Kidney epithelial cell (primary cell): ENCODE measurements around the gene PI4KA. TPM values are rescaled to one million over a fixed set of nuclear protein-coding genes. Genes with fewer than 3 reads are reported as not detected.

Source experiments
- DNase-seq: peaks from one replicate; pipeline ENCODE4 v3.0.0-alpha.2; 2010; ENCODE audit warnings: low read depth
- H3K27me3 ChIP-seq: 2 replicates; pipeline ENCODE4 v1.6.0; 2011; ENCODE audit warnings: low read length; ENCODE audit not compliant: control insufficient read depth, insufficient read depth
- H3K36me3 ChIP-seq: 2 replicates; pipeline ENCODE4 v1.5.1; 2011; ENCODE audit warnings: low read length; ENCODE audit not compliant: control insufficient read depth, insufficient read depth
- H3K4me3 ChIP-seq: 2 replicates; pipeline ENCODE4 v1.5.1; 2011; ENCODE audit warnings: low read depth, mild to moderate bottlenecking, control low read depth, low read length
- CTCF ChIP-seq: IDR thresholded peaks from 2 replicates; pipeline ENCODE4 v1.5.1; 2011; ENCODE audit warnings: mild to moderate bottlenecking, moderate library complexity, low read length, control low read depth, inconsistent platforms; ENCODE audit not compliant: insufficient read depth, poor library complexity, severe bottlenecking
- total RNA-seq: library from RNA; depleted of rRNA; stranded (reverse); fragments of >200 nt; gene quantifications from 2 replicates; pipeline ENCODE4 v1.2.3, GENCODE V29; 2015

PI4KA gene
- total RNA-seq, 1 donor from 2014 or later, result 50.6 TPM

- Histone ChIP-seq H3K36me3 (no peaks in the 10 kb centered on the region), H3K27me3 (no peaks in the 10 kb centered on the region), H3K4me3 (no peak overlapping the region)
- no peak for DNase-seq
- TF ChIP-seq CTCF, result no peak
These were observed 77.2 kb downstream of the PI4KA start for GRCh38 chr22:20781272-20781990.

GRCh38 chr22:20779818-20780158, 78.8 kb downstream of the PI4KA start:
- no peak for TF ChIP-seq CTCF
- H3K27me3 ChIP-seq, result no peaks in the 10 kb centered on the region
- H3K4me3 ChIP-seq, result no peak overlapping the region
- no peaks in the 10 kb centered on the region for H3K36me3 ChIP-seq
- no peak for DNase-seq

GRCh38 chr22:20779014-20779817, 79.4 kb downstream of the PI4KA start:
- H3K4me3 ChIP-seq, result no peak overlapping the region
- H3K27me3 ChIP-seq, result no peaks in the 10 kb centered on the region
- H3K36me3 ChIP-seq, result no peaks in the 10 kb centered on the region
- no peak for DNase-seq
- no peak for TF ChIP-seq CTCF

- Histone ChIP-seq H3K27me3 (no peaks in the 10 kb centered on the region), H3K36me3 (no peaks in the 10 kb centered on the region), H3K4me3 (no peak overlapping the region)
- no peak for TF ChIP-seq CTCF
- peak; percentile 65 for DNase-seq
These were observed 81.0 kb downstream of the PI4KA start for GRCh38 chr22:20777420-20778177.

- no peak for DNase-seq
- no peak for TF ChIP-seq CTCF
- H3K4me3 ChIP-seq, result no peak overlapping the region
These were observed 81.8 kb downstream of the PI4KA start for GRCh38 chr22:20776624-20777405.

More at GRCh38 chr22:20776624-20777405, 81.8 kb downstream of the PI4KA start:
- H3K36me3 ChIP-seq, result no peaks in the 10 kb centered on the region
- H3K27me3 ChIP-seq, result no peaks in the 10 kb centered on the region
